GM04503 (cell line): ENCODE measurements around the gene TMEM39A.

ENCODE experiments used
- DNase-seq: peaks from one replicate; pipeline ENCODE4 v3.0.0-alpha.2; 2012; ENCODE audit warnings: low read depth

TMEM39A gene

DNA sequence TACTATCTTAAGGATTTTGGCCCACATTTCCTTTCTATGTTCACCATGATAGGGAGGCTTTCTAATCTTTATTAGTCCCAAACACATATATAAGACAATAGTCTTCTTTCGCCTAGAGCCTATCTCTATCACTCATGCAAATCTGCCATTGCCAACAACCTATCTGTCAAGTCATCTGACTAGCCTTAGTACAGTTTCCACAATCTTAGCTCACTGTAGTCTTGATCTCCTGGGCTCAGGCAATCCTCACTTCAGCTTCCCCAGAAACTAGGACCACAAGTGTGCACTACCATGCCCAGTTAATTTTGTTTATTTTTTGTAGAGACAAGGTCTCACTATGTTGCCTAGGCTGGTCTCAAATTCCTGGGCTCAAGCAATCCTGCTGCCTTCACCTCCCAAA, 6.9 kb downstream of the TMEM39A start:
- no peak for DNase-seq

DNA sequence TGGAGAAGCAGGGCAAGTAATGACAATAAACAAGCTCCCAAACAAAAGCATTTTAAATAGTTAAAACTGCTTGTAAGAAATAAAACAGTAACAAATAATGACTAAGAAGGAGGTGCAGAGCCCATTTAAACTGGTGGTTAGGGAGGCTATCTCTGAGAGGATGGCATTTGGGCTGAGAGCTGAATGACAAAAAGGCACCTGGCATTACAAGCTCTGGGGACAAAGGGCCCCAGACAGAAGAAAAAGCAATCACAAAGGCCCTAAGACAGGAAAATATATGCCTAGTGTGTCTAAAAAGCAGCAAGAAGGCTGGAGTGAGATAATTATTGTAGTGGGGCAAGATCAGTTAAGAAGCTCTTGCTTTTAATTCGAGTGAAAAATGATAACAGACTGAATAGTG, 9.6 kb downstream of the TMEM39A start:
- DNase-seq, result no peak

DNA sequence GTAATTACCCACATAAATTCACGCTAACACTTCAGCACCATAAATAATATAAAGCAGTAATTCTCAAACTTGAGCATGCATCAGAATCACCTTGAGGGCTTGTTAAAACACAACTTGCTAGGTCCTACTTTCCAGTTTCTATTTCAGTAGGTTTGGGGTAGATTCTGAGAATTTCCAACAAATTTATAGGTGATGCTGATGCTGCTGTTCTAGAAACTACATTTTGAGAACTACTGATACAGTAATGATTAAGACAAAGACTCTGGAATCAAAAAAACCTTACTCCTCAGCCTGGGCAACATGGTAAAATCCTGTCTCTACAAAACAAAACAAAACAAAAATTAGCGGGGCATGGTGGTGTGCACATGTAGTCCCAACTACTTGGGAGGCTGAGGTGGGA, 18.8 kb downstream of the TMEM39A start:
- DNase-seq, result no peak

DNA sequence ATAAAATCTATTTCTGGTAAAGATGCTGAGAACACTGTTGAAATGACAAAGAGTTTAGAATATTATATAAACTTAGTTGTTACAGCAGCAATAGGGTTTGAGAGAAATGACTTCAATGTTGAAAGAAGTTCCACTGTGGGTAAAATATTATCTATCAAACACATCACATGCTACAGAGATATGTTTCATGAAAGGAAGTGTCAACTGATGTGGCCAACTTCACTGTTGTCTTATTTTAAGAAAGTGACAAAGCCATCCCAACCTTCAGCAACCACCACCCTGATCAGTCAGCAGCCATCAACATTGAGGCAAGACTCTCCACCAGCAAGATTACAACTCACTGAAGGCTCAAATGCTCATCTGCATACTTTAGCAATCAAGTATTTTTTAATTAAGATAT, 20.2 kb downstream of the TMEM39A start:
- DNase-seq, result no peak

DNA sequence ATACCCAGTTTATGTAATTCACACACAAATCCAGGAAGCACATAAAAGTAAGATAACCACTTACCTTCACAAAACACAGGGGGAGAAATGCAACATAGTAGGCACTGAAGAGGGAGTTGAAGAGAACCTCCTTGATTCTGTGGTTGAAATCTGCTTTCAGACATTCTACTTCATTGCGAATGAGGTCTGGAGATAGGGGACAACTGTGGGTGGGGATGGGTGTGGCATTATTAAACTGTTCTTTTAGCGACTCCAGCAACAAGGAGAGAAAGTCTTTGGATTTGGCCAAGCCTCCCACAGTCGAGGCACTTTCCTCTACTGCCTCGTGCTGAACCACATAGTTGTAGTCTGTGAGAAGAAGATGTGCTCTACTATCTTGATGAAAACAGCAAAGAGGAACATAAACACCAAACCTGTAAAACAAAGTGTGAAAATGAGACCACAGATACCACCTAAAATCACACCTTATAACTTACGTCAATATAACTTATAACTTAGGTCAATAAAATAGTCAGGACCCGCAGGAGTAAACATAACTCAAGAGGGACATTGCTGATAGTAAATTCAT, 25.6 kb downstream of the TMEM39A start:
- DNase-seq, result no peak

DNA sequence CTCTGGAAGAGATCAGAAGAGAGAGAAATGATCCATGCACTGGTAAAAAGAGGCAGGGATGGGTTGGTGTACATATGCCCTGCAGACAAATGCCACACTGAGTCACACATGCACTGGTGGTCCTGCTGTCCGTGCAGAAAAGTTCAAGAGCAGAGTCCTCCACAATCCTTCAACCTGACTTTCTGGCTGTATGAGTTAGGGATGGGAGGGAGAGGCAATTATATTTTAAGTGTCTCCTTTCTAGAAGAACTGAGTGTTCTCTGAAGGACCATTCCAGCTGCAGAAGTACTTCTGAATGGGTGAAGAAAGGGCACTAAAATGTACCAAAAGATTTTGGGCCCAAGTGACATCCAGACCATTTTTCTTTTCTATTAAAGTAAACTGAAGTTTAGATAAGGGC, 26.4 kb downstream of the TMEM39A start:
- no peak for DNase-seq

DNA sequence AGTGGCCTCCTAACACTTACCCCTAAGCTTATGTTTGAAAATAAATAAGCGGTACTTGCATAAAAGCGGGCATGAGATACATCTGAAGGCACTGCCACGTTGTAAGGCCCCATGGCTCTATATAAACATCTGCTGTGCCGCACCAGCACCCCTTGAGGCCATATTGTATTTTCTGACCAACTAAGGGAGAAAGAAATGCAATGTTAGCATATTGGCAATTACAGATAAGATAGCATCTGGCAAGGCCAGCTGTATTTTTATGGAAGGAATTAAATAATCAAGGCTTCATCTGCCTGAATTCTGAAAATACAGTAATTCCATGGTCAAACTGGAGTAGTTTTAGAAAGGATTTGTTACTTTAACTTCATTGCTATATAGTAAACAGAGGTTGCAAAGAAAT, 28.7 kb downstream of the TMEM39A start:
- no peak for DNase-seq

DNA sequence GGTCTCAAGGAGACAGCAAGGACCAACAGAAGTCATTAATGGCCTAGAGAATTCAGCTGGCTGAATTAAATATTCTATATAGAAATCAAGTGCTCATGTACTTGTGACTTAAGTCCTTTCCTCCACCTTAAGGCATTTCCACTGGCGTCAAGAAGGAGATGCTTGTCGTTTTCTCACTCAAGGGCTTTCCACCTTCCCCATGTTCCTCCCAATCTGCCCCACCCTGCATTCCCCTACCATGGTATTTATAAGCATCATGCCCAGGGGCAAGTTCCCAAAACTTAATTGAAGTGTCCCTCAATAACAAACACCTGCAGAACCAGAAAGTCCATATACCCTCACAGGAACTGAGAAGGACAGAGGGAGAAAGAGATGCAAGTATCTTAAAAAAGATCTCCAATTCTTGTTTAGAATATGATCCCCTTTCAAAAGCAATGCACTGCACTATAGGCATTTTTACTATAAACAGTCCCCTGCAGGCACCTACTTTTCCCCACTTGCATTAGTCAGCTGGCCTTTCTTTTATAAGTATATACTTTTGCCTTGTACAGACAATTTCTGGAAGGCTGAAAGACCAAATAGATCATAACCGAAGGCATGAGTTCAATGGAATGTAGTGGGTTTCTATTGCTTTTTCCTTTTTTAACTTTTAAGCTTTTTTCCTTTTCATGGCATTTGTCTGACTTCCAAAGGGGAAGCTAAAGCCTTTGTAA, 29.6 kb downstream of the TMEM39A start:
- no peak for DNase-seq

DNA sequence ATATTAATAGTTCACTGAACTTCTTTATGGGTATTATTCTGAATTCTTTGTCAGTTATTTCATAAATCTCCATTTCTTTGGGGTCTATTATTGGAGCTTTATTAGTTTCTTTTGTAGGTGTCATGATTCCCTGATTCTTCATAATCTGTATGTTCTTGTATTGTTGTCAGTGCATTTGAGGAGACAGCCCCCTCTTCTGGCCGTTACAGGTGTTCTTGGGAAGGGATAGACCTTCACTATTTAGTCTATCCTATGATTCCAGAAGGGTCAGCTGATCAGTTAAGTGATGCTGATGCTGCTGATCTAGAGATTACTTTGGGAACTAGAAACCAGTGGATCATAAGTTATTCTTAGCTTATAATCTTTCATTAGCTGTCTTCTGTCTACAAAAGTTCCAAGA, 34.9 kb downstream of the TMEM39A start:
- no peak for DNase-seq

DNA sequence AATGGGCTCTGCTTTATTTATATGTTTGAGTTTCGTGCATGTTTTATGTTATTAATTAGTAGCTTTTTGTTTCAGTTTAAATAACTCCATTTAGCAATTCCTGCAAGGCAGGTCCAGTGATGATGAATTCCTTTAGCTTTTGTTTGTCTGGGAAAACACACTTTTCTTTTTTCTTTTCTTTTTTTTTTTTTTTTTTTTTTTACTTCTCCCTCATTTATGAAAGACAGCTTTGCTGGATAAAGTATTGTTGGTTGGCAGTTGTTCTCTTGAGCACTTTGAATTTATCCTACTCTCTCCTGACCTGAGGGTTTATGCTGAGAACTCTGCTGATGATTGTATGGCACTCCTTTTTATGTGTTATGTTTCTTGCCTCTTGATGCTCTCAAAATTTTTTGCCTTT, 35.7 kb downstream of the TMEM39A start:
- no peak for DNase-seq

DNA sequence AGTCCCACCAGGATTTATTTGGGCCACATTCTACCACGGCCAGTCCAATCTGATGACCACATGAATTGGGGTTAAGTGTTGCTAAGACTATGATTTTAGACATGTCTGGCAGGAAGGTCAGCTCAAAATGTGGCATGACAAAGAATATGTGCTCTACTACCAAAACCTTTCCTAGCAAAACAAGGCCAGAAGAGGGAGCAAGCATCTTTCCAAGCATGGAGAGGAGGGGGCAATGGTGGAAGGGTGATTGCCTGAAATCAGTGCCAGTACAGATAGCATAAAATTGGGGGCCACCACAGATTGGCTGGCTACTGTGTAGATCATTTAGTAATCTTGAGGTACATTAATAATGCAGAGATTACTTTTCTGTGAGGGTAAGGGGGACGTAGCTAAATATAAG, 43.2 kb downstream of the TMEM39A start:
- no peak for DNase-seq

DNA sequence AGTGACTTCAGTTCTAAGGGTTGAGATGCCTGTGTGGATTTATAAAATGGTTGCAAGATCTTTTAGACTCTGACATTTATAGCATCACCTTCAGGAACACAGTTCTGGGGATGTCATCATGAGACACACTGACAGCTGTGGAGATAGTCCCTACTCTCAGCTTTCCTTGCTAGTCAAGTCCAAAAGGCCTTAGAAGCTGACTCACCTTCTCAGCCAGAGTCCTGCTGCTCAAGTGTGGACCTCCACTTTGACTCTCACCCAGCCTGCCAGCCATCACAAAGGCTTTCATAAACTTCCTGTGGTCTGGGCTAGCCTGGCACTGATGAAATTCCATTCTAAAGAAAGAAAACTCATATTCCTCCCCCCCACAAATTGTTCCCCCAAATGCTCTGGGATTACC, 44.8 kb downstream of the TMEM39A start:
- no peak for DNase-seq

DNA sequence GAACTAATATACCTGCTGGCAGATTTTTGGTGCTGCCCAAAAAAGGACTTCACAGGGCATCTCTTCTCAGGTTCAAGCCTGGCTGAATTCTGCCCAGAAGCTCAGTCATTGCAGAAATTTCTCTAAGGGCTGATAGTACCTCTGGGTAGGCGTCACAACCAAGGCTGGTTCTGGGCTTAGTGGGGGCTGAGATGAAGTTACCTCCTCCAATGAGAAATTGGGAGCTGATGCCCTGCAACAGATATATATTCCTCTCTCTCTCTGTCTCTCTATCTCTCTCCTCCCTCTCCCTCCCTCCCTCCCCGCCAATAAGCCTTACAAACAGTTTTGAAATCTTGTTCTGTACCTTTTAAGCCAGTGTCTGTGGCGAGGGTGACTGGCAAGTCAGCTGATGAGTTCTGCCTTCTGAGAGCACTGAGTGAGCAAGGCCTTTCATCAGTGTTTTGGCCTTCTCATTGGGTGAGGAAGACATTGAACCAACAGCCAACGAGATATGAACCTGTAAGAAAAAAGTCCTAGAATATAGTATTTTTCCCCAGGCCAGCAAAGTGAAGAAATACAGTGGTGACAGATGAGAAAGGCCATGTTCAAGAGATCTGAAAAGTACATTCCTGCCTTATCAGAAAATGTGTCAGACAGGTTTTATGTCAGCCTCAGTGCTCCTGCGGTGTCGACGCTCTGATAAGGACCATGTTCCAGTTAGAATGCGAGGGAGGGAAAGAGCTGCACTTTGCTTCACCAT, 45.5 kb downstream of the TMEM39A start:
- DNase-seq, result no peak

DNA sequence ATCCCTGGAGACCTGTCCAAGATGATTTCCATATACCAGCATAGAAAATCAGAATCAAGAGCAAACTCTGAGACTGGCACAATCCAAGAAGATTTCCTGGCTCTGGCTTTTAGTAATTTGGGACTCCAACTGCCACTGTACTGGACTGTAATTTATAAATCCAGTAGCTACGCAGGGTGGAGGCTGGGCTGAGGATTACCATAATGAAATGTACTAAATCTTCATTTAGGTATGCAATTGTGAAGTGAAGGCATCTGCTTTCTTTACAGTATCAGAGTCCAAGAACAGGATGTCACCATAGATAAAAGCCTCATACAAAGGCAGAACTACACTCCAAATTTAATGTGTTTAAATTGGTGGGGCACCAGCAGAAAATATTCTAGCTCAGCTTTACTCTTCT, 46.5 kb downstream of the TMEM39A start:
- DNase-seq, result no peak

DNA sequence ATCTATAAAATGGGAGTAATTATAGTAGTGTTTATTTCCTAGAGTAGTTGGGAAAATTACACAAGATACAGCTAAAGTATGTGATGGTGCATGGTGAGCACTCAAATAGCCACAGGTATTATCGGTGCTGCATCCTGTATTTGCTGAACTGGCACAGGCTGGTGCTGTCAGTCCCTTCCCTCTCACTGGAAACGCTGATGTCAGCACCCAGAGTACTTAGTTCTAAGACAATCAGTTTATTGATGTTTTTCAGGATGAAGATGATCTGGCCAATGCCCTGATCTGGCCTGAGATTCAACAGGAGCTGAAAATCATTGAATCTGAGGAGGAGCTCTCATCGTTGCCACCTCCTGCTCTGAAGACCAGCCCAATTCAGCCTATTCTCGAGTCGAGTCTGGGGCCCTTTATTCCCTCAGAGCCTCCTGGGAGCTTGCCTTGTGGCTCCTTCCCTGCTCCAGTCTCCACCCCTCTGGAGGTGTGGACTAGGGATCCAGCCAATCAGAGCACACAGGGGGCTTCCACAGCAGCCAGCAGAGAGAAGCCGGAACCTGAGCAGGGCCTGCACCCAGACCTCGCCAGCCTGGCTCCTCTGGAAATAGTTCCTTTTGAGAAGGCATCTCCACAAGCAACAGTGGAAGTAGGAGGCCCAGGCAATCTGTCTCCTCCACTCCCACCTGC, 49.7 kb downstream of the TMEM39A start:
- no peak for DNase-seq

DNA sequence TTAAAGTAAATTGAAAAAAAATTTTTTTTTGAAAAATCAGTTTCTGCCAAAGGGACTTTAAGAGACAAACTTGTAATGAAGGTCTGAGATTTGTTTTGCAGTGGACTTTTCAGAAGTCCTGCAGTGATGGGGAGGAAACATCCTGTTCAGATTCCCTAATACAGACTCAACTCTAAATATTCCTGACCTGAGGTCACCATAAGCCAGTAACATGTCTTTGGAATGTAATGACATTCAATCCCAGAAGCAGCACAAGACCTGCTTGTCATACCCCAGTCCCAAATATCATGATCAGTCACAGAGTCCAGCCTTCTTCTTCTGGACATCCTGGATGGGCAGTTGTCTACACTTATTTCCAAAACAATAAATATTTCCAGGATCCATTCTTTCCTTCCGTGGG, 53.6 kb downstream of the TMEM39A start:
- no peak for DNase-seq

DNA sequence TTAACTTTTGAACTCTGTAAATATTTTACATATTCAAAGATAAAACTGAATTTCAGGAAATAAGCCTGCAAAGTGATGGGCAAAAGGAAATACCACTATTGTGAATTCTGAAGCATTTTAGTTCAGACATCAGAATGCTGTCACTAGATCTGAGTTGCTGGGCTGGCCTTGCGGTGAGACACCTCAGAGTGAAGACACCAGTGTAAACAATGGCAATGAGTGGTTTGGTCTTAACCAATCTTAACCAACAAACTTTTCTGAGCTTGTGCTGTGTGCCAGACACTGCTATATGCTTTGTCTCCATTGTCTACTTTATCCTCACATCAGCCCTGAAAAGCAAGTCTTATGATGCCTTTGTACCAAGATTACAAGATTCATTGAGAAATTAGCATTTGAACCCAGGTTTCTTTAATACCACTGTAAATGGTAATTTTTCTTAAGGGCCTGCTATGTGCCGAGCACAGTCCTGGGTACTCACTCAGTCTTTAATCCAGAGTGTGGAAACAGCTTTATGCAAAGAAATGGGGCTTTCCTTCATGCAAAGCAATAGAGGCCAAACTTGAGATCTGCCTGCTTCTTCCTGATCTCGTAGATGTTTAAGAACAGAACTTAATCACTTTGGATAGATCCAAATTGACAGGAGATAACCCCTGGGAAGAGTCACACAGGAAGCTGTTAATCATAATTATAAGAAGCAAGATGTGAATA, 55.0 kb downstream of the TMEM39A start:
- no peak for DNase-seq

DNA sequence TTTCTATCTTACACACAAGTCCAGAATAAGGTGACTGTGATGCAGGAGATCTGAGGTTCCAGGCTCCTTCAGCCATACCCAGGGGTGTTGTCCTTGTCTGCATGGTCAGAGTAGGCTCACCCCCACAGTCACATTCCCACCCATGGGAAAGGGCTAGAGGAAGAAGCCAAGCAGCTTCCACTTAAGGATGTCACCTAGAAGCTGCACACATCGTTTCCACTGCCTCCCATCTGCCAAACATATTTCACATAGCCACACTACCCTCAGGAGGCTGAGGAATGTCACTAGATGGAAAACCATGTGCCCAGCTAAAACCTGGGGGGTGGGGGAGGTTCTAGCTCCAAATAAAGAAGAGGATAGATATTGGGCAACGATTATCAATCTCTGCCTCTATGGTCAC, 58.1 kb downstream of the TMEM39A start:
- no peak for DNase-seq

DNA sequence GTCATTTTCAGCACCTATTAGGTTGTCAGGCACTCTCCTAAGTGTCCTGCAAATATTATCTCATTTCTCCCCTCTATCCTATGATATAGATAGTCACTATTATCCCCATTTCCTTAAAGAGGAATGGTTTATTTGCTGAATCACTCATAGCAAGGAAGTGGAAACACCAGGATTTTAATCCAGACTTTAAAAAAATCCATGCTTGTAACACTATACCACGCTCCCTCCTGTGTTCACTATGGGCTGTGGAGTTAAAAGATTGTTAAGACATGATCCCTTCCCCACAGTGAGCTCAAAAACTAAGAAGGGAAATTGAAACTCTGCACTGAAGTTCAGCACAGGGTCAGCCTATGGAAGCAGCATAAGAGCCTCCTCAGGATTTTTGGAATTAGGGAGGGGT, 60.2 kb downstream of the TMEM39A start:
- DNase-seq, result no peak

DNA sequence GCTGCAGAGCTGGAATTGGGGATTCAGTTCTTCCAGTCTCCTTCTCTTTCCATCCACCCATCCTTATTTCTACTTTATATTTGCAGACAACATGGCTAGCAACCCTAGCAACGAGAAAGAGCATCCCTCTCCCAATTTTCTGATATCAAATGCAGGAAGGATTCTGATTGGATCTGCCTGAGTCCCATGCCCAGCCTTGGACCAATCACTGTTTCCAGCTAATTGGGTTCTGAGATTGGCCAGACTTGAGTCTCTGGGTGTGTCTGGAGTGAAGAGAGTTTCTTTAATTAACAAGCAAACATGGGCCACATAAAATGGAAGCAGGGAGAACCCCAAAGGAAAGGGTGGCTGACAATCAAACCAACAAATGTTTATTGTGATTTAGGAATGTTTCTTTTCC, 60.6 kb downstream of the TMEM39A start:
- no peak for DNase-seq

DNA sequence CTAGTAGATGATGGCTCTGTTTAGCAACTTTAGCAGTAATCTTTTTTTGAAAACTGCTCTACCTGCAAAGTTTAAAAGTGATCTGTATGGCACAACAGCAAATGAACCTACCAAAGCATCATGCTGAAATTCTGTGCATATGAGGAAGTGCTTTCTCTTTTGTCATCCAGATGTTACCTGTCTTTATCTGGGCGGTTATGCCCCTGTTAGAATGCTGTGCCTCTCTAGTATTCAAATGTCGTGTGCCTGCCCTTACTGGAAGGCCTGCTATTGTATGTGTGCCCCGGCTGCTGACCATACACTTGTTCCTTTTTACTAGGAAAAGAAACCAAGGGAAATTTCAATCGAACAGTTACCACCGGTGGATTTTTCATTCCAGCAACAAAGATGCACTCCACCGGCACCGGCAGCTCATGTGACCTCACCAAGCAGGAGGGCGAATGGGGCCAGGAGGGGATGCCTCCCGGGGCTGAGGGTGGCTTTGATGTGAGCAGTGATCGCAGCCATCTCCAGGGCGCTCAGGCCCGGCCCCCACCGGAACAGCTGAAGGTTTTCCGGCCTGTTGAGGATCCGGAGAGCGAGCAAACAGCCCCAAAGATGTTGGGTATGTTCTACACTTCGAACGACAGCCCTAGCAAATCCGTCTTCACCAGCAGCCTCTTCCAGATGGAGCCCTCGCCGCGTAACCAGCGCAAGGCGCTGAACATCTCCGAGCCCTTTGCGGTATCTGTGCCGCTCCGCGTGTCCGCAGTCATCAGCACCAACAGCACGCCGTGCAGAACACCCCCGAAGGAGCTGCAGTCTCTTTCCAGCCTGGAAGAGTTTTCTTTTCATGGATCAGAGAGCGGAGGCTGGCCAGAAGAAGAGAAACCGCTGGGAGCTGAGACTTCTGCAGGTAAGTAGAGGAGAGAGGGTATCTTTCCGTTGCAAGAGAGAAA, 61.6 kb downstream of the TMEM39A start:
- no peak for DNase-seq
